ENCODE data around the gene RNU6-1. TPM values are rescaled to one million over a fixed set of nuclear protein-coding genes. Genes with fewer than 3 reads are reported as not detected.
A peak's percentile ranks its signal among the peaks of the same experiment; 100 is the strongest.

RNU6-1 gene
- total RNA-seq, 1 donor from 2014 or later, result not detected

GRCh38 chr15:67865331-67865730 lies 25.5 kb upstream of the RNU6-1 start:
- no peak overlapping the region for H3K4me3 Mint-ChIP-seq
- no peak overlapping the region for H3K27ac Mint-ChIP-seq (ENCODE audit: unreplicated experiment)
- H3K27me3 Mint-ChIP-seq (ENCODE audit: low read depth), result peaks cover 2% of the 10 kb centered on the region
- peaks cover 10% of the 10 kb centered on the region for H3K9me3 Mint-ChIP-seq
- peaks cover 7% of the 10 kb centered on the region for H3K36me3 Mint-ChIP-seq (ENCODE audit: low read depth)
- TF ChIP-seq CTCF (conservative IDR thresholded peaks at IDR 0.05), result no peak
- H3K4me1 Mint-ChIP-seq, result peaks cover 5% of the 10 kb centered on the region
- no peak for DNase-seq (ENCODE audit: low read depth, low spot score)

- peak; percentile 76 for DNase-seq (ENCODE audit: low read depth, low spot score)
- Mint-ChIP-seq H3K4me1 (peaks cover 5% of the 10 kb centered on the region), H3K27me3 (ENCODE audit: low read depth) (peaks cover 2% of the 10 kb centered on the region), H3K9me3 (no peaks in the 10 kb centered on the region), H3K27ac (ENCODE audit: unreplicated experiment) (peak overlapping the region; percentile 27), H3K4me3 (peak overlapping the region; percentile 71), H3K36me3 (ENCODE audit: low read depth) (no peaks in the 10 kb centered on the region)
- peak; percentile 96 for TF ChIP-seq CTCF (conservative IDR thresholded peaks at IDR 0.05)
These were observed 23.7 kb upstream of the RNU6-1 start for GRCh38 chr15:67863442-67863987.

DNA sequence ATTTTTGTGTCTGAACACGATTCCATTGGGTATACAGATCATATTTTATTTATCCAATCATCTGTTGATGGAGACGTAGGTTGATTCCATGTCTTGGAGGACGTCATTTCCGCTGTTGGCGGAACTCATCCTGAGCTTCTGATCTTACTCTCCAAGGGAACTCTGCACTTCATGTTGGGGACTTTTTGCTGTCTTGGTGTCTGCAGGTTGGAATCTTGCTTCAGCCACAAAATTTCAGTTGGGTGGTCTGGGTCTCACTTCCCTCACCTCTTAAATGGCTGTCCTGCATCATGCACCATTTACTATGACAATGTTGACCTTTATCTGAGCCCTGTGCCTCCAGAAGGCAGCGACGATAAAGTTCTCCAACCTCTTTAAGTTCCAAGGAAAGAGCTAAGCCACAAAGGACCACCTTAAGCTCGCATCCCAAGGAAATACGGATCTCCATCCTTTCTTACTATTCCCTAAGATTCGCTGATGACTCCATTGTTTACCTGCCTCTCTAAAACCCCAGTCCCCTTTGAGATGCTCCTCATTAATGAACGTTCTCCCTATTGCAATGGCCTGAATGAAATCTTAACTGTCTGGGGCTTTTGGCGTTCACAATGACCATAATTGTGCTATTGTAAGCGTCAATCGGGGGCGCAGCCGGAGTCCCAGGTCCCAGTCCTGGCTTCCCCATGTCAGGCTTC lies 23.1 kb upstream of the RNU6-1 start:
- DNase-seq (ENCODE audit: low read depth, low spot score), result no peak
- Mint-ChIP-seq H3K36me3 (ENCODE audit: low read depth) (no peaks in the 10 kb centered on the region), H3K27ac (ENCODE audit: unreplicated experiment) (no peak overlapping the region), H3K4me3 (no peak overlapping the region), H3K4me1 (peaks cover 5% of the 10 kb centered on the region), H3K27me3 (ENCODE audit: low read depth) (peaks cover 2% of the 10 kb centered on the region), H3K9me3 (no peaks in the 10 kb centered on the region)
- TF ChIP-seq CTCF (conservative IDR thresholded peaks at IDR 0.05), result no peak

GRCh38 chr15:67861983-67862382 lies 22.1 kb upstream of the RNU6-1 start:
- Mint-ChIP-seq H3K27ac (ENCODE audit: unreplicated experiment) (no peak overlapping the region), H3K9me3 (no peaks in the 10 kb centered on the region), H3K4me1 (peaks cover 5% of the 10 kb centered on the region), H3K4me3 (no peak overlapping the region), H3K27me3 (ENCODE audit: low read depth) (peaks cover 2% of the 10 kb centered on the region), H3K36me3 (ENCODE audit: low read depth) (no peaks in the 10 kb centered on the region)
- TF ChIP-seq CTCF (conservative IDR thresholded peaks at IDR 0.05), result no peak
- no peak for DNase-seq (ENCODE audit: low read depth, low spot score)

- Mint-ChIP-seq H3K36me3 (ENCODE audit: low read depth) (no peaks in the 10 kb centered on the region), H3K27ac (ENCODE audit: unreplicated experiment) (peak overlapping the region; percentile 27), H3K9me3 (no peaks in the 10 kb centered on the region), H3K27me3 (ENCODE audit: low read depth) (peaks cover 2% of the 10 kb centered on the region), H3K4me3 (no peak overlapping the region), H3K4me1 (peaks cover 10% of the 10 kb centered on the region)
- DNase-seq (ENCODE audit: low read depth, low spot score), result no peak
- no peak for TF ChIP-seq CTCF (conservative IDR thresholded peaks at IDR 0.05)
These were observed 19.6 kb upstream of the RNU6-1 start for GRCh38 chr15:67859331-67859946.
